K562 (cell line): ENCODE results near the gene PRRC2A. TPM values are rescaled to one million over a fixed set of nuclear protein-coding genes. Genes with fewer than 3 reads are reported as not detected.

ENCODE experiments used
- ADNP ChIP-seq: fragments of 200-800 bp; sonication (Bioruptor generic); IDR thresholded peaks from 2 replicates; pipeline ENCODE4 v1.6.1; 2016; ENCODE audit warnings: missing genetic modification characterization, missing compliant biosample characterization
- ASH1L ChIP-seq: fragments of 450-650 bp; IDR thresholded peaks from 2 replicates; pipeline ENCODE4 v1.6.1; 2018; ENCODE audit warnings: borderline replicate concordance, mild to moderate bottlenecking, low read depth; ENCODE audit not compliant: partially characterized antibody
- BRD4 ChIP-seq: fragments of 200-600 bp; sonication (generic); IDR thresholded peaks from 2 replicates; pipeline ENCODE4 v1.6.1; 2017; ENCODE audit warnings: inconsistent platforms
- CCAR2 ChIP-seq: fragments of 200-400 bp; formaldehyde crosslinking; IDR thresholded peaks from 2 replicates; pipeline ENCODE4 v1.6.1; 2017; ENCODE audit warnings: mild to moderate bottlenecking, low read depth, low read length
- E2F3 ChIP-seq: fragments of 250-450 bp; sonication (Bioruptor Pico); IDR thresholded peaks from 2 replicates; pipeline ENCODE4 v1.4.0; 2020; ENCODE audit warnings: mild to moderate bottlenecking
- HES1 ChIP-seq: fragments of 450-650 bp; IDR thresholded peaks from 2 replicates; pipeline ENCODE4 v1.6.1; 2016; ENCODE audit warnings: low read depth, mild to moderate bottlenecking, moderate library complexity
- MYBL2 ChIP-seq, 2 experiments: fragments of 450-650 bp in 1 of 2; sonication (generic) in 1 of 2; formaldehyde crosslinking in 1 of 2; IDR thresholded peaks; 2 replicates each; pipeline versions ENCODE4 v1.6.1 to v1.8.1; 2017 to 2022; ENCODE audit warnings: borderline replicate concordance in 1 of 2, inconsistent platforms in 1 of 2, low read depth in 1 of 2, mild to moderate bottlenecking in 1 of 2, missing genetic modification reagents in 1 of 2, moderate library complexity in 1 of 2
- NFATC3 ChIP-seq: fragments of 450-650 bp; IDR thresholded peaks from 2 replicates; pipeline ENCODE4 v1.6.1; 2017; ENCODE audit warnings: mild to moderate bottlenecking
- RBFOX2 ChIP-seq: fragments of 200-400 bp; formaldehyde crosslinking; IDR thresholded peaks from 2 replicates; pipeline ENCODE4 v1.6.1; 2017; ENCODE audit warnings: low read depth, mild to moderate bottlenecking, low read length, moderate library complexity
- RNF2 ChIP-seq: sonication (generic); IDR thresholded peaks from 2 replicates; pipeline ENCODE4 v1.6.1; 2016
- SREBF2 ChIP-seq: sonication (generic); formaldehyde crosslinking; IDR thresholded peaks from 2 replicates; pipeline ENCODE4 v1.4.0; 2020; ENCODE audit warnings: mild to moderate bottlenecking, missing genetic modification reagents
- ZBTB17 ChIP-seq: fragments of 450-650 bp; formaldehyde crosslinking; IDR thresholded peaks from 2 replicates; pipeline ENCODE4 v1.4.0; 2020; ENCODE audit warnings: mild to moderate bottlenecking
- ZNF184 ChIP-seq: sonication (generic); formaldehyde crosslinking; IDR thresholded peaks from 2 replicates; pipeline ENCODE4 v1.5.0; 2020; ENCODE audit warnings: missing genetic modification reagents
- ZNF232 ChIP-seq: sonication (generic); formaldehyde crosslinking; IDR thresholded peaks from 2 replicates; pipeline ENCODE4 v1.8.0; 2022; ENCODE audit warnings: mild to moderate bottlenecking, missing genetic modification reagents
- ZNF253 ChIP-seq: fragments of 250-450 bp; sonication (Bioruptor Pico); conservative IDR thresholded peaks from 2 replicates; pipeline ENCODE4 v1.6.1; 2021; ENCODE audit warnings: mild to moderate bottlenecking
- ZNF592 ChIP-seq: fragments of 450-650 bp; IDR thresholded peaks from 2 replicates; pipeline ENCODE4 v1.6.1; 2017; ENCODE audit warnings: antibody characterized with exemption, mild to moderate bottlenecking
- ZNF695 ChIP-seq: fragments of 450-650 bp; formaldehyde crosslinking; IDR thresholded peaks from 2 replicates; pipeline ENCODE4 v1.4.0; 2020; ENCODE audit warnings: mild to moderate bottlenecking, moderate library complexity
- polyA plus RNA-seq, 8 experiments: library from polyadenylated mRNA; depleted of rRNA in 4 of 8; stranded (reverse) in 5 of 8; unstranded in 3 of 8; fragments of >200 nt; fragmentation: Nextera tagmentation in 2 of 8; fragmentation: Illumina TruSeq in 1 of 8; extraction: Ambion mirVana in 2 of 8; extraction: Trizol in 1 of 8; gene quantifications; 2 replicates each; pipeline versions ENCODE4 v1.2.1 to v1.2.3, GENCODE V29; 2011 to 2014; ENCODE audit warnings: inconsistent platforms in 1 of 8, missing spikeins in 1 of 8
- total RNA-seq, 7 experiments: library from RNA; depleted of rRNA in 6 of 7; stranded (reverse); fragments of >200 nt in 6 of 7; fragmentation: Illumina TruSeq in 2 of 7; extraction: Trizol in 2 of 7; gene quantifications; 2 replicates each; pipeline versions ENCODE4 v1.2.1 to v1.2.3, GENCODE V29; 2011 to 2021; ENCODE audit warnings: low replicate concordance in 1 of 7
- TF ChIP-seq, protein P1 (sequence below), 2 experiments: fragments of 450-650 bp; conservative IDR thresholded peaks; 2 replicates each; pipeline ENCODE4 v1.6.1; 2017; ENCODE audit warnings: mild to moderate bottlenecking in 2 of 2, moderate library complexity in 2 of 2
- TF ChIP-seq, protein P2 (sequence below): IDR thresholded peaks from 2 replicates; pipeline ENCODE4 v1.6.1; 2014; ENCODE audit warnings: antibody characterized with exemption

PRRC2A gene
- total and polyA plus RNA-seq, 9 of the 15 experiments (the other 6 are each of a cell fraction or from before 2014, with no cell fraction given), result 1.0 to 332 (median 63.0) TPM

DNA sequence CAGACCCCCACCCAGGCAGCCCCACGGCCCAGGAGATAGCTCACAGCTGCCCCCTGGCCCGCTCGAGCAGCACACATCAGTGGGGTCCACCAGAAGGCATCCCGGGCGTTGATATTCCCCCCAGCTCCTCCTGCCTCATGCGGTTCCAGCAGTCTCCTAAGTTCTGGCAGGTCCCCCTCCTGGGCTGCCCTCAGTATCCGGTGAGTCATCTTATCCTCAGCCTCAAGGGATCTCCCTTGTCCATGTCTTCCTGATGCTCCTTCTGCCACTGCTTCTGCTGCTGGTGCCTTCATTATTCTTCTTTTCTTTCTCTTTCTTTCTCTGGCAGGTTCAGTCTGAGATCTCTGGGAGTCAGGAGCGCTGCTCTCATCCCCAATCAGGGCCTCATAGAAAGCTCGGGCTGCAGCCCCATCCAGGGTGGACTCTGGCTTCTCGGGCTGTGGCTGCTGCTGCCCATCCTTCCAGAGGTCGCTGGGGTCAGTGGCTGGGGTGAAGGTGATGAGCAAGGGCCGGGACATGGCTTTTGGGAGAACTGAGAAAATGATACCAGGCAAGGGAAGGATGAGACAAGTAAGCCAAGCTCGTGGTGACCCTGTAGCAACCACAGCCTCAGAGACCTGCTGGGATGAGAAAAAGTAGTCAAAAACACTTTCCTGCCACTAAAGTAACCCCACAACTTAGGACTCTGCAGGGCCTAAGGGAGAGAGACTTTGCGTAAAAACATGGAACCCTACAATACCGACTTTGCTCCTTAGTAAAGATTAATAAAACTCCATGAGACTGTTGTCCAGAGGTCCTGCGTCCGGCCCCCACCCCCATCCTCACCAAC lies 43.7 kb downstream of the PRRC2A start (continued):
- TF ChIP-seq, protein P1, sequence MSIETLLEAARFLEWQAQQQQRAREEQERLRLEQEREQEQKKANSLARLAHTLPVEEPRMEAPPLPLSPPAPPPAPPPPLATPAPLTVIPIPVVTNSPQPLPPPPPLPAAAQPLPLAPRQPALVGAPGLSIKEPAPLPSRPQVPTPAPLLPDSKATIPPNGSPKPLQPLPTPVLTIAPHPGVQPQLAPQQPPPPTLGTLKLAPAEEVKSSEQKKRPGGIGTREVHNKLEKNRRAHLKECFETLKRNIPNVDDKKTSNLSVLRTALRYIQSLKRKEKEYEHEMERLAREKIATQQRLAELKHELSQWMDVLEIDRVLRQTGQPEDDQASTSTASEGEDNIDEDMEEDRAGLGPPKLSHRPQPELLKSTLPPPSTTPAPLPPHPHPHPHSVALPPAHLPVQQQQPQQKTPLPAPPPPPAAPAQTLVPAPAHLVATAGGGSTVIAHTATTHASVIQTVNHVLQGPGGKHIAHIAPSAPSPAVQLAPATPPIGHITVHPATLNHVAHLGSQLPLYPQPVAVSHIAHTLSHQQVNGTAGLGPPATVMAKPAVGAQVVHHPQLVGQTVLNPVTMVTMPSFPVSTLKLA (conservative IDR thresholded peaks at IDR 0.05), result no peak
- 0 out of 2 replicates have a peak, but pooled peaks have one; percentile 41 for TF ChIP-seq ZBTB17 (CRISPR knock-in tag)
- TF ChIP-seq ADNP (tag), result no peak
- no peak for TF ChIP-seq ZNF592
- TF ChIP-seq CCAR2, result no peak
- TF ChIP-seq ZNF232 (CRISPR knock-in tag), result no peak
- no peak for TF ChIP-seq E2F3 (CRISPR knock-in tag)
- TF ChIP-seq SREBF2 (CRISPR knock-in tag), result 0 out of 2 replicates have a peak, but pooled peaks have one; percentile 2
- TF ChIP-seq MYBL2 (IDR thresholded peaks at IDR 0.05; ENCODE audit: low read depth), result no peak
- TF ChIP-seq MYBL2 (CRISPR knock-in tag; IDR thresholded peaks at IDR 0.05; ENCODE audit: borderline replicate concordance), result no peak
- no peak for TF ChIP-seq RNF2
- TF ChIP-seq HES1, result no peak
- TF ChIP-seq ZNF253 (CRISPR knock-in tag), result no peak
- no peak for TF ChIP-seq BRD4
- 0 out of 2 replicates have a peak, but pooled peaks have one; percentile 4 for TF ChIP-seq ZNF695 (CRISPR knock-in tag)
- TF ChIP-seq RBFOX2, result peak; percentile 92
- TF ChIP-seq, protein P2, sequence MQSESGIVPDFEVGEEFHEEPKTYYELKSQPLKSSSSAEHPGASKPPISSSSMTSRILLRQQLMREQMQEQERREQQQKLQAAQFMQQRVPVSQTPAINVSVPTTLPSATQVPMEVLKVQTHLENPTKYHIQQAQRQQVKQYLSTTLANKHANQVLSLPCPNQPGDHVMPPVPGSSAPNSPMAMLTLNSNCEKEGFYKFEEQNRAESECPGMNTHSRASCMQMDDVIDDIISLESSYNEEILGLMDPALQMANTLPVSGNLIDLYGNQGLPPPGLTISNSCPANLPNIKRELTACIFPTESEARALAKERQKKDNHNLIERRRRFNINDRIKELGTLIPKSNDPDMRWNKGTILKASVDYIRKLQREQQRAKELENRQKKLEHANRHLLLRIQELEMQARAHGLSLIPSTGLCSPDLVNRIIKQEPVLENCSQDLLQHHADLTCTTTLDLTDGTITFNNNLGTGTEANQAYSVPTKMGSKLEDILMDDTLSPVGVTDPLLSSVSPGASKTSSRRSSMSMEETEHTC, result no peak; the same call in 1 of the 2 replicates
- no peak for TF ChIP-seq NFATC3
- peak; percentile 53 for TF ChIP-seq ASH1L
- no peak for TF ChIP-seq ZNF184 (CRISPR knock-in tag)
